Fibroblast of lung (primary cell): ENCODE results near the gene MPG. TPM values are rescaled to one million over a fixed set of nuclear protein-coding genes. Genes with fewer than 3 reads are reported as not detected.

Experiments
- DNase-seq, 2 donors: peaks; one replicate each; pipeline versions ENCODE4 v3.0.0 to v3.0.0-alpha.2; 2010; ENCODE audit warnings: low read depth in 2 of 2
- H2AFZ ChIP-seq: 2 replicates; pipeline ENCODE4 v1.5.1; 2012; ENCODE audit warnings: low read length, control low read depth, inconsistent platforms
- H3K27ac ChIP-seq: 2 replicates; pipeline ENCODE4 v1.5.1; 2011; ENCODE audit warnings: low read length, control low read depth; ENCODE audit not compliant: insufficient read depth
- H3K27me3 ChIP-seq: 2 replicates; pipeline ENCODE4 v1.5.1; 2011; ENCODE audit warnings: mild to moderate bottlenecking, low read length; ENCODE audit not compliant: control insufficient read depth, insufficient read depth
- H3K36me3 ChIP-seq: 2 replicates; pipeline ENCODE4 v1.5.1; 2011; ENCODE audit warnings: low read length; ENCODE audit not compliant: control insufficient read depth, insufficient read depth
- H3K4me1 ChIP-seq: 2 replicates; pipeline ENCODE4 v1.5.1; 2011; ENCODE audit warnings: low read length; ENCODE audit not compliant: control insufficient read depth, insufficient read depth; ENCODE audit errors: extremely low read depth
- H3K4me2 ChIP-seq: 2 replicates; pipeline ENCODE4 v1.5.1; 2011; ENCODE audit warnings: low read length, control low read depth; ENCODE audit not compliant: insufficient read depth; ENCODE audit errors: extremely low read depth
- H3K4me3 ChIP-seq, 4 experiments: fragments of 200-600 bp in 1 of 4; sonication (generic) in 1 of 4; replicated peaks in 1 of 4; 2 replicates each; pipeline ENCODE4 v1.5.1; 2011 to 2016; ENCODE audit warnings: low read length in 4 of 4, low read depth in 3 of 4, mild to moderate bottlenecking in 3 of 4, control low read depth in 2 of 4, inconsistent platforms in 1 of 4, mixed read lengths in 1 of 4; ENCODE audit not compliant: insufficient read depth in 1 of 4; ENCODE audit errors: control extremely low read depth in 1 of 4
- H3K79me2 ChIP-seq: 2 replicates; pipeline ENCODE4 v1.5.1; 2012; ENCODE audit warnings: mild to moderate bottlenecking, low read length, inconsistent platforms; ENCODE audit not compliant: control insufficient read depth, insufficient read depth
- H3K9ac ChIP-seq: 2 replicates; pipeline ENCODE4 v1.5.1; 2011; ENCODE audit warnings: mild to moderate bottlenecking, low read length, control low read depth; ENCODE audit not compliant: insufficient read depth
- H3K9me3 ChIP-seq: 2 replicates; pipeline ENCODE4 v1.5.1; 2012; ENCODE audit warnings: low read depth, low read length; ENCODE audit not compliant: control insufficient read depth, insufficient read depth
- H4K20me1 ChIP-seq: 2 replicates; pipeline ENCODE4 v1.5.1; 2011; ENCODE audit warnings: low read length; ENCODE audit not compliant: control insufficient read depth, insufficient read depth; ENCODE audit errors: extremely low read depth
- EZH2 ChIP-seq: IDR thresholded peaks from 2 replicates; pipeline ENCODE4 v1.5.1; 2012; ENCODE audit warnings: low read length, control low read depth, mild to moderate bottlenecking; ENCODE audit errors: missing control alignments
- polyA plus RNA-seq, 2 donors: library from polyadenylated mRNA; depleted of rRNA in 1 of 2; stranded (reverse) in 1 of 2; unstranded in 1 of 2; fragments of >200 nt; gene quantifications; 2 replicates each; pipeline ENCODE4 v1.2.1, GENCODE V29; 2011 to 2012; ENCODE audit warnings: missing spikeins in 1 of 2
- total RNA-seq: library from RNA; depleted of rRNA; stranded (reverse); fragments of >200 nt; gene quantifications from 2 replicates; pipeline ENCODE4 v1.2.1, GENCODE V29; 2014
- TF ChIP-seq, protein P1 (sequence below), 2 donors: IDR thresholded peaks in 1 of 2; conservative IDR thresholded peaks in 1 of 2; 1 replicate in 1 of 2; 2 replicates in 1 of 2; pipeline ENCODE4 v1.5.1; 2011 to 2012; ENCODE audit warnings: low read length in 2 of 2, control low read depth in 1 of 2, inconsistent platforms in 1 of 2, low read depth in 1 of 2, mild to moderate bottlenecking in 1 of 2

MPG gene
- total and polyA plus RNA-seq, 2 donors (not counting 1 experiment from before 2014, with no cell fraction given): 45.4 to 268 TPM

- Histone ChIP-seq H3K27me3 (no peaks in the 10 kb centered on the region), H3K36me3 (peaks cover 58% of the 10 kb centered on the region), H3K4me3 (no peak overlapping the region), H3K27ac (no peak overlapping the region), H3K79me2 (peaks cover 25% of the 10 kb centered on the region), H4K20me1 (no peaks in the 10 kb centered on the region), H3K9me3 (no peaks in the 10 kb centered on the region), H3K4me1 (peaks cover 14% of the 10 kb centered on the region), H2AFZ (no peak overlapping the region), H3K9ac (no peak overlapping the region), H3K4me2 (no peak overlapping the region)
- TF ChIP-seq EZH2: no peak
- TF ChIP-seq, protein P1, sequence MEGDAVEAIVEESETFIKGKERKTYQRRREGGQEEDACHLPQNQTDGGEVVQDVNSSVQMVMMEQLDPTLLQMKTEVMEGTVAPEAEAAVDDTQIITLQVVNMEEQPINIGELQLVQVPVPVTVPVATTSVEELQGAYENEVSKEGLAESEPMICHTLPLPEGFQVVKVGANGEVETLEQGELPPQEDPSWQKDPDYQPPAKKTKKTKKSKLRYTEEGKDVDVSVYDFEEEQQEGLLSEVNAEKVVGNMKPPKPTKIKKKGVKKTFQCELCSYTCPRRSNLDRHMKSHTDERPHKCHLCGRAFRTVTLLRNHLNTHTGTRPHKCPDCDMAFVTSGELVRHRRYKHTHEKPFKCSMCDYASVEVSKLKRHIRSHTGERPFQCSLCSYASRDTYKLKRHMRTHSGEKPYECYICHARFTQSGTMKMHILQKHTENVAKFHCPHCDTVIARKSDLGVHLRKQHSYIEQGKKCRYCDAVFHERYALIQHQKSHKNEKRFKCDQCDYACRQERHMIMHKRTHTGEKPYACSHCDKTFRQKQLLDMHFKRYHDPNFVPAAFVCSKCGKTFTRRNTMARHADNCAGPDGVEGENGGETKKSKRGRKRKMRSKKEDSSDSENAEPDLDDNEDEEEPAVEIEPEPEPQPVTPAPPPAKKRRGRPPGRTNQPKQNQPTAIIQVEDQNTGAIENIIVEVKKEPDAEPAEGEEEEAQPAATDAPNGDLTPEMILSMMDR (conservative IDR thresholded peaks at IDR 0.05 in 1 of 2, IDR thresholded peaks at IDR 0.05 in 1 of 2; ENCODE audit: low read depth in 1 of 2, low read length in 2 of 2): no peak
- no peak for DNase-seq
These were observed 16.1 kb upstream of the MPG start for GRCh38 chr16:61879-62281.

DNA sequence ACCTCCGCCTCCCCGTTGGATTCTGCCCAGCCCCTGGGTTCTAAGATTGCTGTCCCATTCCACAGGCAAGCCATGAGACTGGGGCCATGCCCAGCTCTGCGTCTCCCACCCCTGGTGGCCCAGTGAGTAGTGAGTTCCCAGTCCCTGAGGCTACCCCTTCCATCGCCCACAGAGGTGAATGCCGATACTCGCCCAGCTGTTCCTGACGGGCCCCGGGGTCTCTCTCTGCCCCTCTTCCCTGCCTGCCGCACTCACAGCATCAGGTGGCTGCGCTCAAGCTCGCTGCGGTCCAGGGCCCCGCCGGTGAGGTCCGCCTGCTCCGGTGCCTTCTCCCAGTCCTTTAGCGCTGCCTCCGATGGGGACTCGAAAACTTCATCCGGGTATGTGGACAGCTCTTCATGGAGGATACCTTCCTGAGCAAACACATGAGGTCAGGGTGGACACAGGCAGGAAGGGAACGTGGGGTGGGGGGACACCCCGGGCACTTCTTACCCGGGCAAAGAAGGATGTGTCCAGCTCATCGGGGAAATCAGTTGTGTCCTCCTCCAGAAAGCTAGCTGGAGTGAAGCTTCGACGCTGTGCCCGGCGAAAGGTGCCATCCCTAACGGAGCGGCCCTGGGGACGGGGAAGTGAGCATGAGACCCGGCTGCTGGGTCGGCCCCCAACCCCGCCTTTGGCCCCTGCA, 15.6 kb upstream of the MPG start:
- no peaks in the 10 kb centered on the region for H3K27me3 ChIP-seq
- peaks cover 56% of the 10 kb centered on the region for H3K36me3 ChIP-seq
- no peaks in the 10 kb centered on the region for H4K20me1 ChIP-seq
- H3K9me3 ChIP-seq: no peaks in the 10 kb centered on the region
- H3K9ac ChIP-seq: no peak overlapping the region
- peaks cover 30% of the 10 kb centered on the region for H3K79me2 ChIP-seq
- no peak overlapping the region for H2AFZ ChIP-seq
- no peak for DNase-seq
- H3K4me2 ChIP-seq: no peak overlapping the region
- no peak overlapping the region for H3K27ac ChIP-seq
- H3K4me1 ChIP-seq: peaks cover 15% of the 10 kb centered on the region
- TF ChIP-seq EZH2: no peak
- TF ChIP-seq, protein P1 (conservative IDR thresholded peaks at IDR 0.05 in 1 of 2, IDR thresholded peaks at IDR 0.05 in 1 of 2; ENCODE audit: low read depth in 1 of 2, low read length in 2 of 2): no peak
- no peak overlapping the region for H3K4me3 ChIP-seq

DNA sequence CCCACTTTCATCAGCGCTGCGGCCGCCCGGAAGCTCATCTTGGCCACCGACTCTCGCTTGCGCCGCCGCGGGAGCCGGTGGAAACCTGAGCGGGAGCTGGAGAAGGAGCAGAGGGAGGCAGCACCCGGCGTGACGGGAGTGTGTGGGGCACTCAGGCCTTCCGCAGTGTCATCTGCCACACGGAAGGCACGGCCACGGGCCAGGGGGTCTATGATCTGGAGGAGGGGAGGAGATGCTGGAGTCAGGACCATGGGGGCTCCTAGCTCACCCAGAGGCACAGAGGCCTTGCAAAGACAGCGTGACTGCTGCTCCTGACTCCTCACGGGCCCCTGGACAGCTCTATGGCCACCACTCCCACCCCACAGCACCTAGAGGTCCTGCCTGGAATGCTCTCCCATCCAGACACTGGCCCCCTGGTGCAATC, 15.0 kb upstream of the MPG start:
- peaks cover 51% of the 10 kb centered on the region for H3K36me3 ChIP-seq
- DNase-seq: no peak
- peaks cover 36% of the 10 kb centered on the region for H3K79me2 ChIP-seq
- H3K9me3 ChIP-seq: no peaks in the 10 kb centered on the region
- no peak overlapping the region for H3K27ac ChIP-seq
- H3K9ac ChIP-seq: no peak overlapping the region
- H3K4me1 ChIP-seq: peaks cover 19% of the 10 kb centered on the region
- no peak overlapping the region for H2AFZ ChIP-seq
- H3K4me2 ChIP-seq: no peak overlapping the region
- no peak overlapping the region for H3K4me3 ChIP-seq
- H4K20me1 ChIP-seq: no peaks in the 10 kb centered on the region
- no peaks in the 10 kb centered on the region for H3K27me3 ChIP-seq
- TF ChIP-seq EZH2: no peak
- TF ChIP-seq, protein P1 (conservative IDR thresholded peaks at IDR 0.05 in 1 of 2, IDR thresholded peaks at IDR 0.05 in 1 of 2; ENCODE audit: low read depth in 1 of 2, low read length in 2 of 2): no peak
